ENCODE results near the gene PAAF1.

The PAAF1 gene

DNA sequence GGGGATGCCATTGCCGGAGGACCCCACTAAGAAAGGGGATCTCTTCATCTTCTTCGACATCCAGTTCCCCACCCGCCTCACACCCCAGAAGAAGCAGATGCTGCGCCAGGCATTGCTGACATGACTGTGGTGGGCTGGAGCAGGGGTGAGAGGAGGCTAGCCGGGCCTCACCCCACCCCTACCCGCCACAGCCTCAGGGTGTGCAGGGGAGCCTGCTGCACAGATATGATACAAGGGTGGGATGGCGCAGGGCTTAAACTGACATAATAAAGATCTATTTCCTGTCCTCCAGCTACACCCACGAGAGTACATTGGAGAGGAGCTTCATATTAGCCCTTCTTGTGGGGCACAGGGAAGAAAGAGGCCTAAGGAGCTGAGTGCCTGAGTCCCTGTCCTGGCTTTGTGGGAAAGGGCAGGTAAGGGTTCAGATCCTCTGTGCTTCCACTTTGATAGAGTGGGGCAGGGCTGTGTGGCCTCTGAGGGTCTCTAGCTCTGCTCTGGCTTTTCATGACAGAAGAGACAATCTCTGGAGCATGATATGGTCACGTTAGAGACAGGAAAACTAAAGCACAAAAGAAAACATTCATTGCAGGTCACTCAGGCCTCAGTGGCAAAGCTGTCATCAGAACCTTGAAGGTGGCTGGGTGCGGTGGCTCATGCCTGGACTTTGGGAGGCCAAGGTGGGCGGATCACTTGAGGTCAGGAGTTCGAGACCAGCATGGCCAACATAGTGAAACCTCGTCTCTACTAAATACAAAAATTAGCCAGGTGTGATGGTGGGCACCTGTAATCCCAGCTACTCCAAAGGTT, 93.4 kb downstream of the PAAF1 start:
- peaks cover 3 to 9% of the 10 kb centered on the region in 2 experiments for H3K36me3 ChIP-seq (ENCODE audit: control insufficient read depth in 1 of 2, insufficient read depth in 2 of 2, low read length in 2 of 2)
- no peak overlapping the region for H3K9ac ChIP-seq (ENCODE audit: low read length)
- no peak overlapping the region for H4K12ac ChIP-seq (ENCODE audit: low read depth, low read length)
- H3K4me3 ChIP-seq (ENCODE audit: low read depth, low read length), result no peak overlapping the region
- no peak overlapping the region for H4K91ac ChIP-seq (ENCODE audit: low read depth, low read length)
- H3K79me1 ChIP-seq (ENCODE audit: low read length), result no peaks in the 10 kb centered on the region
- WGBS (ENCODE audit: extremely low coverage, insufficient coverage, insufficient read length), result no CpG with 5 or more reads among the region's 13 CpGs
- H3K27ac ChIP-seq (ENCODE audit: low read depth, low read length), result no peak overlapping the region
- no peak overlapping the region for H2BK12ac ChIP-seq (ENCODE audit: low read length)
- H2AFZ ChIP-seq (ENCODE audit: insufficient read depth, low read length, poor library complexity), result no peak overlapping the region
- H3K23ac ChIP-seq (ENCODE audit: low read length), result no peak overlapping the region
- no peak overlapping the region for H3K18ac ChIP-seq (ENCODE audit: low read length)
- no peaks in the 10 kb centered on the region for H3K27me3 ChIP-seq (ENCODE audit: insufficient read depth, low read length)
- H3K4me1 ChIP-seq (ENCODE audit: control insufficient read depth in 1 of 2, insufficient read depth in 2 of 2, low read length in 2 of 2), result no peaks in the 10 kb centered on the region
- H3K4me2 ChIP-seq (ENCODE audit: low read length), result no peak overlapping the region
- H2AK5ac ChIP-seq (ENCODE audit: low read length), result no peak overlapping the region
- DNase-seq, result no peak
- no peak overlapping the region for H4K8ac ChIP-seq (ENCODE audit: low read depth, low read length)
- H3K79me2 ChIP-seq (ENCODE audit: control insufficient read depth, insufficient read depth, low read length, poor library complexity), result no peaks in the 10 kb centered on the region
- no peak overlapping the region for H3K4ac ChIP-seq (ENCODE audit: low read depth, low read length)
- H2BK120ac ChIP-seq (ENCODE audit: insufficient read depth, low read length, poor library complexity), result no peak overlapping the region
- no peaks in the 10 kb centered on the region for H3K9me3 ChIP-seq (ENCODE audit: insufficient read depth, low read depth, low read length)
- H3K14ac ChIP-seq (ENCODE audit: low read length), result no peak overlapping the region
- H2BK5ac ChIP-seq (ENCODE audit: low read depth, low read length, poor library complexity), result no peak overlapping the region

GRCh38 chr11:73971175-73971719, 94.4 kb downstream of the PAAF1 start:
- H2BK120ac ChIP-seq (ENCODE audit: insufficient read depth, low read length, poor library complexity), result no peak overlapping the region
- no peak overlapping the region for H2AFZ ChIP-seq (ENCODE audit: insufficient read depth, low read length, poor library complexity)
- no peaks in the 10 kb centered on the region for H3K27me3 ChIP-seq (ENCODE audit: insufficient read depth, low read length)
- H3K18ac ChIP-seq (ENCODE audit: low read length), result no peak overlapping the region
- no peak overlapping the region for H3K4me2 ChIP-seq (ENCODE audit: low read length)
- H4K12ac ChIP-seq (ENCODE audit: low read depth, low read length), result no peak overlapping the region
- peaks cover 3 to 17% of the 10 kb centered on the region in 2 experiments for H3K36me3 ChIP-seq (ENCODE audit: control insufficient read depth in 1 of 2, insufficient read depth in 2 of 2, low read length in 2 of 2)
- no peak overlapping the region for H4K91ac ChIP-seq (ENCODE audit: low read depth, low read length)
- no peak overlapping the region for H3K4me3 ChIP-seq (ENCODE audit: low read depth, low read length)
- H3K79me2 ChIP-seq (ENCODE audit: control insufficient read depth, insufficient read depth, low read length, poor library complexity), result no peaks in the 10 kb centered on the region
- H3K23ac ChIP-seq (ENCODE audit: low read length), result no peak overlapping the region
- no peak for DNase-seq
- WGBS (ENCODE audit: extremely low coverage, insufficient coverage, insufficient read length), result no CpG with 5 or more reads among the region's 6 CpGs
- no peak overlapping the region for H2BK5ac ChIP-seq (ENCODE audit: low read depth, low read length, poor library complexity)
- no peaks in the 10 kb centered on the region for H3K79me1 ChIP-seq (ENCODE audit: low read length)
- no peak overlapping the region for H3K9ac ChIP-seq (ENCODE audit: low read length)
- no peak overlapping the region for H4K8ac ChIP-seq (ENCODE audit: low read depth, low read length)
- no peak overlapping the region for H2AK5ac ChIP-seq (ENCODE audit: low read length)
- H3K4ac ChIP-seq (ENCODE audit: low read depth, low read length), result no peak overlapping the region
- no peak overlapping the region for H3K27ac ChIP-seq (ENCODE audit: low read depth, low read length)
- no peak overlapping the region for H3K14ac ChIP-seq (ENCODE audit: low read length)
- H2BK12ac ChIP-seq (ENCODE audit: low read length), result no peak overlapping the region
- H3K4me1 ChIP-seq (ENCODE audit: control insufficient read depth in 1 of 2, insufficient read depth in 2 of 2, low read length in 2 of 2), result no peaks in the 10 kb centered on the region
- no peaks in the 10 kb centered on the region for H3K9me3 ChIP-seq (ENCODE audit: insufficient read depth, low read depth, low read length)

DNA sequence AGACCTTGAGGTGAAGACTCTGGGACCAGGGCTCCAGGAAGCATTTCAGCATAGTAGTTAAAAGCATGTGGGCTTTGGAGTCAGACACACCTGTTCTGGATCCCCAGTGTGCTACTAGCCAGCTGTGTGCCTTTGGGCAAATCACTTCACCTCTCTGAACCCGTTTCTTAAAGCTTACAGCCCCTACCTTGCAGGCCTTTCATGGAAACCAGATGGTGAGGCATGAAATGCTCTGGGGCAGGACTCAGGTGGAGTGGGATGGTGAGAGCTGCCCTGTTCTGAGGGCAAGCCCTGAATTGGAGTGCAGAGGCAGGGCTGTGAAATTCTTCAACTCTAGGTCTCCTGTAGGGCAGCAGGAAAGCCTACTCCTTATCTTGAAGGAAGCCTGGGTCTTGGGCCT, 95.4 kb downstream of the PAAF1 start:
- no peaks in the 10 kb centered on the region for H3K79me1 ChIP-seq (ENCODE audit: low read length)
- H3K9me3 ChIP-seq (ENCODE audit: insufficient read depth, low read depth, low read length), result no peaks in the 10 kb centered on the region
- no peaks in the 10 kb centered on the region for H3K79me2 ChIP-seq (ENCODE audit: control insufficient read depth, insufficient read depth, low read length, poor library complexity)
- no CpG with 5 or more reads among the region's 1 CpG for WGBS (ENCODE audit: extremely low coverage, insufficient coverage, insufficient read length)
- H3K18ac ChIP-seq (ENCODE audit: low read length), result no peak overlapping the region
- no peak overlapping the region for H2AFZ ChIP-seq (ENCODE audit: insufficient read depth, low read length, poor library complexity)
- H3K4me3 ChIP-seq (ENCODE audit: low read depth, low read length), result no peak overlapping the region
- H4K12ac ChIP-seq (ENCODE audit: low read depth, low read length), result no peak overlapping the region
- H4K8ac ChIP-seq (ENCODE audit: low read depth, low read length), result no peak overlapping the region
- no peak overlapping the region for H3K9ac ChIP-seq (ENCODE audit: low read length)
- H3K27me3 ChIP-seq (ENCODE audit: insufficient read depth, low read length), result no peaks in the 10 kb centered on the region
- H3K4me1 ChIP-seq (ENCODE audit: control insufficient read depth in 1 of 2, insufficient read depth in 2 of 2, low read length in 2 of 2), result no peaks in the 10 kb centered on the region
- H3K4me2 ChIP-seq (ENCODE audit: low read length), result no peak overlapping the region
- H3K23ac ChIP-seq (ENCODE audit: low read length), result no peak overlapping the region
- H3K14ac ChIP-seq (ENCODE audit: low read length), result no peak overlapping the region
- peaks cover 8 to 23% of the 10 kb centered on the region in 2 experiments for H3K36me3 ChIP-seq (ENCODE audit: control insufficient read depth in 1 of 2, insufficient read depth in 2 of 2, low read length in 2 of 2)
- no peak overlapping the region for H2BK12ac ChIP-seq (ENCODE audit: low read length)
- no peak overlapping the region for H3K27ac ChIP-seq (ENCODE audit: low read depth, low read length)
- no peak overlapping the region for H2BK120ac ChIP-seq (ENCODE audit: insufficient read depth, low read length, poor library complexity)
- no peak overlapping the region for H2BK5ac ChIP-seq (ENCODE audit: low read depth, low read length, poor library complexity)
- H2AK5ac ChIP-seq (ENCODE audit: low read length), result no peak overlapping the region
- no peak for DNase-seq
- no peak overlapping the region for H3K4ac ChIP-seq (ENCODE audit: low read depth, low read length)
- H4K91ac ChIP-seq (ENCODE audit: low read depth, low read length), result no peak overlapping the region

DNA sequence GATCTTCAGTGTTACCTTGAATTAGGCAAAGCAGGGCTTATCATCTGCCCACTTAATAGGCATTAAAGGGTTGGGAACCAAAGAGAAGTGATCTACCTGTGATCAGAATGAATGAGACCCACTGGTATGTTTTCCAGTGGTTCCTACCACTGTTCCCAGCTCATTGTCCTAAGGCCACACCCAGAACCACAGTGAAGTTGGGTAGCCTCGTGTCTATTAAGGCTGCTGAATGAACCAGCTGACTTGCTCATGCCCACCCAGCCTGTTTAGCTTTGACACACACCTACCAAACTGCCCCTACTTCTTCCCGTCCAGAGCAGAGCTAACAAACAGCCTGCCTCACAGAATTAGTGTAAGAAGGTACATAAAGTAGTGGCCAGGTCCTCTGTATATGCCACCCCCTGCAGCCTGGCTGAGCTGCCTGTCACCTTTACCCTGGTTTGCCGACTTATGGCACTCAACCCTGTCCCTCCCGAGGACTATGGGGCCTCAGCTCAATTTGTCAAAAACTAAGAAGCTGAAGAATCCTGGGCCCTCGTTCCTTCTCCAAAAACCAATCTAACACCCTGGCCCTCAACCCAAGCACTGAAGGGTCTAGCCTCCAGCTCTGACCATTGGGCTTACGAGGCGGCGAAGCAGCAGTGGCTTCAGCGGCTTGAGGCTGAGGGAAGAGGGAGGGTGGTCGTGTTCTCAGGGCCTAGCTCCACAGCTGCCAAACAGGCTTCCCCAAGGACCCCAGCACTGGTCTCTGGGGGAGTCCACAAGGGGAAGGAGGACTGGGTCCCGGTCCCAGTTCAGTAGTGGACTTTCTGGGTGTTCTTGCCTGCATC, 96.0 kb downstream of the PAAF1 start:
- no peaks in the 10 kb centered on the region for H3K79me1 ChIP-seq (ENCODE audit: low read length)
- no peak overlapping the region for H3K4me2 ChIP-seq (ENCODE audit: low read length)
- no peak overlapping the region for H3K4ac ChIP-seq (ENCODE audit: low read depth, low read length)
- H3K36me3 ChIP-seq (ENCODE audit: control insufficient read depth in 1 of 2, insufficient read depth in 2 of 2, low read length in 2 of 2), result peaks cover 14 to 28% of the 10 kb centered on the region in 2 experiments
- no peaks in the 10 kb centered on the region for H3K27me3 ChIP-seq (ENCODE audit: insufficient read depth, low read length)
- no peak overlapping the region for H2BK12ac ChIP-seq (ENCODE audit: low read length)
- H3K9me3 ChIP-seq (ENCODE audit: insufficient read depth, low read depth, low read length), result no peaks in the 10 kb centered on the region
- H4K8ac ChIP-seq (ENCODE audit: low read depth, low read length), result no peak overlapping the region
- no peak overlapping the region for H3K14ac ChIP-seq (ENCODE audit: low read length)
- H3K79me2 ChIP-seq (ENCODE audit: control insufficient read depth, insufficient read depth, low read length, poor library complexity), result no peaks in the 10 kb centered on the region
- H3K23ac ChIP-seq (ENCODE audit: low read length), result no peak overlapping the region
- no peak overlapping the region for H3K18ac ChIP-seq (ENCODE audit: low read length)
- H3K4me3 ChIP-seq (ENCODE audit: low read depth, low read length), result no peak overlapping the region
- no peak overlapping the region for H3K27ac ChIP-seq (ENCODE audit: low read depth, low read length)
- no peak overlapping the region for H2BK5ac ChIP-seq (ENCODE audit: low read depth, low read length, poor library complexity)
- H2BK120ac ChIP-seq (ENCODE audit: insufficient read depth, low read length, poor library complexity), result no peak overlapping the region
- no peak overlapping the region for H2AK5ac ChIP-seq (ENCODE audit: low read length)
- no peak overlapping the region for H4K91ac ChIP-seq (ENCODE audit: low read depth, low read length)
- no CpG with 5 or more reads among the region's 11 CpGs for WGBS (ENCODE audit: extremely low coverage, insufficient coverage, insufficient read length)
- H3K9ac ChIP-seq (ENCODE audit: low read length), result no peak overlapping the region
- DNase-seq, result no peak
- no peak overlapping the region for H2AFZ ChIP-seq (ENCODE audit: insufficient read depth, low read length, poor library complexity)
- no peaks in the 10 kb centered on the region for H3K4me1 ChIP-seq (ENCODE audit: control insufficient read depth in 1 of 2, insufficient read depth in 2 of 2, low read length in 2 of 2)
- no peak overlapping the region for H4K12ac ChIP-seq (ENCODE audit: low read depth, low read length)
